H1 (cell line): Measurements from ENCODE around the gene PEX12. TPM values are rescaled to one million over a fixed set of nuclear protein-coding genes. Genes with fewer than 3 reads are reported as not detected.

Experiments
- CTCF ChIA-PET: fragments of 300-600 bp; sonication (Branson Sonifier 250); formaldehyde crosslinking; loops from one replicate; lab custom pipeline; 2021; ENCODE audit not compliant: partially characterized antibody; lab: Charles Lee
- POLR2A ChIA-PET: fragments of 300-600 bp; sonication (Branson Sonifier 250); formaldehyde crosslinking; loops from one replicate; lab custom pipeline; 2021; ENCODE audit warnings: inconsistent platforms; ENCODE audit not compliant: partially characterized antibody; lab: Charles Lee
- DNase-seq, 2 experiments: peaks; one replicate each; pipeline versions ENCODE4 v3.0.0 to v3.0.0-alpha.2; 2010 to 2022; ENCODE audit warnings: low spot score in 2 of 2, low read depth in 1 of 2, mixed read lengths in 1 of 2
- FAIRE-seq: peaks from 2 replicates; lab custom pipeline; 2011; peaks lifted over from hg19 to GRCh38; lab: Jason Lieb, UNC
- H2AFZ ChIP-seq: 2 replicates; pipeline ENCODE4 v1.8.1; 2012; ENCODE audit warnings: low read length, inconsistent platforms
- H2AK5ac ChIP-seq: 2 replicates; pipeline ENCODE4 v1.6.1; 2013; ENCODE audit warnings: low read depth, low read length
- H2BK120ac ChIP-seq: replicated peaks from 2 replicates; pipeline ENCODE3; 2013; ENCODE audit warnings: low read depth, low read length, inconsistent platforms
- H2BK12ac ChIP-seq: 2 replicates; pipeline ENCODE4 v1.6.1; 2013; ENCODE audit warnings: low read depth, low read length
- H2BK15ac ChIP-seq: 2 replicates; pipeline ENCODE4 v1.6.1; 2013; ENCODE audit warnings: low read length
- H2BK20ac ChIP-seq: 2 replicates; pipeline ENCODE4 v1.6.1; 2013; ENCODE audit warnings: low read length
- H2BK5ac ChIP-seq: 2 replicates; pipeline ENCODE4 v1.6.1; 2013; ENCODE audit warnings: low read depth, low read length
- H3K14ac ChIP-seq: 2 replicates; pipeline ENCODE4 v1.6.1; 2013; ENCODE audit warnings: inconsistent platforms; ENCODE audit not compliant: insufficient read length
- H3K18ac ChIP-seq: 2 replicates; pipeline ENCODE4 v1.6.1; 2013; ENCODE audit warnings: low read length; ENCODE audit errors: extremely low read depth
- H3K23ac ChIP-seq: 2 replicates; pipeline ENCODE4 v1.6.1; 2013; ENCODE audit warnings: inconsistent platforms; ENCODE audit not compliant: insufficient read length
- H3K23me2 ChIP-seq: 2 replicates; pipeline ENCODE4 v1.6.1; 2013; ENCODE audit warnings: low read depth, low read length
- H3K27ac ChIP-seq: 2 replicates; pipeline ENCODE4 v1.6.1; 2011; ENCODE audit warnings: low read depth, low read length, inconsistent platforms
- H3K27me3 ChIP-seq, 4 experiments: replicated peaks in 1 of 4; 1 replicate in 1 of 4; 2 replicates in 3 of 4; pipeline versions ENCODE4 v1.6.1 to v1.8.1; 2011 to 2013; ENCODE audit warnings: low read length in 3 of 4, mild to moderate bottlenecking in 3 of 4, inconsistent platforms in 2 of 4, mixed read lengths in 2 of 4, moderate library complexity in 1 of 4; ENCODE audit not compliant: control insufficient read depth in 3 of 4, insufficient read depth in 3 of 4; ENCODE audit errors: extremely low read depth in 1 of 4
- H3K36me3 ChIP-seq, 4 experiments: 2 replicates each; pipeline versions ENCODE4 v1.6.1 to v1.8.1; 2011 to 2013; ENCODE audit warnings: mild to moderate bottlenecking in 4 of 4, low read length in 3 of 4, moderate library complexity in 2 of 4, control low read depth in 1 of 4, inconsistent platforms in 1 of 4; ENCODE audit not compliant: insufficient read depth in 4 of 4, control insufficient read depth in 2 of 4
- H3K4ac ChIP-seq: replicated peaks from 2 replicates; pipeline ENCODE3; 2013; ENCODE audit warnings: low read length, low read depth, mixed read lengths, inconsistent platforms; ENCODE audit not compliant: insufficient read length
- H3K4me1 ChIP-seq, 4 experiments: replicated peaks in 1 of 4; 1 replicate in 1 of 4; 2 replicates in 3 of 4; pipeline versions ENCODE4 v1.6.1 to v1.8.1; 2011 to 2013; ENCODE audit warnings: low read length in 3 of 4, inconsistent platforms in 2 of 4, mixed read lengths in 1 of 4; ENCODE audit not compliant: insufficient read depth in 4 of 4, control insufficient read depth in 3 of 4
- H3K4me2 ChIP-seq, 2 experiments: 2 replicates each; pipeline versions ENCODE4 v1.6.1 to v1.8.1; 2011 to 2013; ENCODE audit warnings: low read depth in 2 of 2, low read length in 2 of 2, control low read depth in 1 of 2, inconsistent platforms in 1 of 2, mild to moderate bottlenecking in 1 of 2; ENCODE audit not compliant: insufficient read depth in 1 of 2
- H3K4me3 ChIP-seq, 4 experiments: fragments of 200-600, 300-600 bp in 1 of 4; sonication (generic), shearing (Covaris generic), sonication (Bioruptor Twin) in 1 of 4; 2 replicates each; pipeline versions ENCODE4 v1.5.1 to v1.8.1; 2011 to 2016; ENCODE audit warnings: low read length in 4 of 4, low read depth in 3 of 4, control low read depth in 2 of 4, inconsistent platforms in 2 of 4, mild to moderate bottlenecking in 2 of 4, mixed read lengths in 1 of 4, moderate library complexity in 1 of 4; ENCODE audit not compliant: insufficient read depth in 2 of 4; ENCODE audit errors: extremely low read depth in 1 of 4
- H3K56ac ChIP-seq: replicated peaks from 2 replicates; pipeline ENCODE3; 2013; ENCODE audit warnings: low read depth, mild to moderate bottlenecking, mixed read lengths, low read length, inconsistent platforms; ENCODE audit not compliant: insufficient read length
- H3K79me1 ChIP-seq: 2 replicates; pipeline ENCODE4 v1.6.1; 2013; ENCODE audit warnings: low read depth, low read length, control low read depth
- H3K79me2 ChIP-seq, 2 experiments: 2 replicates each; pipeline versions ENCODE4 v1.6.1 to v1.8.1; 2012 to 2013; ENCODE audit warnings: low read length in 2 of 2, mild to moderate bottlenecking in 2 of 2, inconsistent platforms in 1 of 2; ENCODE audit not compliant: insufficient read depth in 2 of 2, control insufficient read depth in 1 of 2
- H3K9ac ChIP-seq, 4 experiments: replicated peaks in 1 of 4; 1 replicate in 1 of 4; 2 replicates in 3 of 4; pipeline versions ENCODE4 v1.6.1 to v1.8.1; 2011 to 2013; ENCODE audit warnings: low read depth in 3 of 4, low read length in 3 of 4, control low read depth in 2 of 4, mild to moderate bottlenecking in 2 of 4, moderate library complexity in 2 of 4, inconsistent platforms in 1 of 4; ENCODE audit errors: extremely low read depth in 1 of 4
- H3K9me3 ChIP-seq, 2 experiments: 2 replicates each; pipeline versions ENCODE4 v1.6.1 to v1.8.1; 2012 to 2013; ENCODE audit warnings: mild to moderate bottlenecking in 2 of 2, moderate library complexity in 2 of 2, control low read depth in 1 of 2, inconsistent platforms in 1 of 2, low read depth in 1 of 2, low read length in 1 of 2, mixed read lengths in 1 of 2; ENCODE audit not compliant: insufficient read depth in 2 of 2
- H4K20me1 ChIP-seq, 2 experiments: replicated peaks in 1 of 2; 2 replicates each; pipeline versions ENCODE3 to v1.8.1; 2011 to 2013; ENCODE audit warnings: inconsistent platforms in 2 of 2, low read length in 2 of 2, mild to moderate bottlenecking in 1 of 2; ENCODE audit not compliant: insufficient read depth in 2 of 2, control insufficient read depth in 1 of 2
- H4K5ac ChIP-seq: 2 replicates; pipeline ENCODE4 v1.6.1; 2013; ENCODE audit warnings: low read length, low read depth, mixed read lengths, inconsistent platforms; ENCODE audit not compliant: insufficient read length
- H4K8ac ChIP-seq: 2 replicates; pipeline ENCODE4 v1.8.0; 2013; ENCODE audit warnings: mild to moderate bottlenecking, moderate library complexity, low read length, inconsistent platforms; ENCODE audit not compliant: insufficient read depth; ENCODE audit errors: extremely low read depth
- H4K91ac ChIP-seq: replicated peaks from 2 replicates; pipeline ENCODE3; 2013; ENCODE audit warnings: low read length, mixed read lengths, inconsistent platforms; ENCODE audit not compliant: insufficient read length
- CBX5 ChIP-seq: fragments of 300-800, 300-1000 bp; sonication (generic); IDR thresholded peaks from 2 replicates; pipeline ENCODE4 v1.7.1; 2016; ENCODE audit warnings: antibody characterized with exemption, low read length, low read depth
- CTBP2 ChIP-seq: IDR thresholded peaks from 2 replicates; pipeline ENCODE4 v1.7.0; 2011; ENCODE audit warnings: borderline replicate concordance, mild to moderate bottlenecking, moderate library complexity, mixed read lengths, low read length; ENCODE audit not compliant: insufficient read depth, insufficient read length
- E2F6 ChIP-seq: IDR thresholded peaks from 2 replicates; pipeline ENCODE4 v1.6.1; 2012; ENCODE audit warnings: inconsistent platforms
- EP300 ChIP-seq, 2 experiments: IDR thresholded peaks; 1 replicate in 1 of 2; 2 replicates in 1 of 2; pipeline ENCODE4 v1.6.1; 2011 to 2012; ENCODE audit warnings: low read depth in 2 of 2, low read length in 2 of 2, mild to moderate bottlenecking in 2 of 2, borderline replicate concordance in 1 of 2, inconsistent platforms in 1 of 2, moderate library complexity in 1 of 2
- HDAC2 ChIP-seq, 2 experiments: fragments of 300-600 bp in 1 of 2; sonication (generic) in 1 of 2; IDR thresholded peaks; 2 replicates each; pipeline ENCODE4 v1.6.1; 2011 to 2012; ENCODE audit warnings: low read depth in 2 of 2, low read length in 2 of 2, mild to moderate bottlenecking in 2 of 2, moderate library complexity in 2 of 2, borderline replicate concordance in 1 of 2, inconsistent platforms in 1 of 2
- HDAC6 ChIP-seq: IDR thresholded peaks from one replicate; pipeline ENCODE4 v1.7.1; 2012; ENCODE audit warnings: low read depth, mild to moderate bottlenecking, inconsistent platforms, low read length, moderate library complexity
- KDM5A ChIP-seq: fragments of 200-600 bp; IDR thresholded peaks from 2 replicates; pipeline ENCODE4 v1.7.1; 2012; ENCODE audit warnings: mild to moderate bottlenecking, low read length, inconsistent platforms, mixed read lengths
- MAFK ChIP-seq: IDR thresholded peaks from 2 replicates; pipeline ENCODE4 v1.6.1; 2012; ENCODE audit warnings: low read depth, mild to moderate bottlenecking, improper control_type of control experiment, low read length
- RBBP5 ChIP-seq: IDR thresholded peaks from 2 replicates; pipeline ENCODE4 v1.7.1; 2012; ENCODE audit warnings: low read depth, mild to moderate bottlenecking, inconsistent platforms, low read length, moderate library complexity, borderline replicate concordance
- RNF2 ChIP-seq: fragments of 200-900, 300-1000 bp; sonication (generic); IDR thresholded peaks from 2 replicates; pipeline ENCODE4 v1.7.1; 2016; ENCODE audit warnings: borderline replicate concordance, low read depth, mild to moderate bottlenecking, antibody characterized with exemption, low read length; ENCODE audit not compliant: poor library complexity, severe bottlenecking; ENCODE audit errors: missing control alignments
- SUZ12 ChIP-seq: fragments of 200-600 bp; sonication (generic); IDR thresholded peaks from 2 replicates; pipeline ENCODE4 v1.6.1; 2012; ENCODE audit warnings: mild to moderate bottlenecking, inconsistent platforms, low read length, moderate library complexity, mixed read lengths
- ZNF274 ChIP-seq: IDR thresholded peaks from 2 replicates; pipeline ENCODE4 v1.7.0; 2012; ENCODE audit warnings: low read length, borderline replicate concordance; ENCODE audit errors: extremely low read depth
- WGBS, 2 experiments: shearing (Covaris generic) in 1 of 2; methylation state at CpG; one replicate each; pipeline versions ENCODE4 v1.1.6 to v1.1.7; 2013 to 2015; ENCODE audit warnings: low lambda C conversion rate in 2 of 2, mixed read lengths in 2 of 2, inconsistent platforms in 1 of 2, low coverage in 1 of 2, missing lambda C conversion rate in 1 of 2; ENCODE audit not compliant: insufficient replicate concordance in 2 of 2, insufficient coverage in 1 of 2, insufficient read length in 1 of 2; ENCODE audit errors: extremely low coverage in 1 of 2, missing lambda C conversion rate in 1 of 2; 5-methylcytosine and 5-hydroxymethylcytosine counted together
- polyA plus RNA-seq, 7 experiments: library from polyadenylated mRNA; depleted of rRNA in 3 of 7; stranded (reverse) in 5 of 7; unstranded in 2 of 7; fragments of >200 nt in 5 of 7; fragments of 200-250 nt in 2 of 7; gene quantifications; 1 replicate in 5 of 7; 2 replicates in 1 of 7; 4 replicates in 1 of 7; pipeline versions ENCODE4 v1.2.1 to v1.2.3, GENCODE V29; 2011 to 2013; ENCODE audit warnings: missing spikeins in 2 of 7, mixed read lengths in 2 of 7
- total RNA-seq: library from RNA; stranded (reverse); fragmentation: NEBNext Ultra II Directional; extraction: Animal tissue kit (Norgen Biotek cat#: 25700); gene quantifications from 2 replicates; pipeline ENCODE4 v1.2.1, GENCODE V29; 2021

PEX12 gene
- total and polyA plus RNA-seq, 2 of the 8 experiments (the other 6 are each of a cell fraction or from before 2014, with no cell fraction given): 3.0 to 5.9 TPM

- H3K4me3 ChIP-seq: no peak overlapping the region
- H3K14ac ChIP-seq: no peak overlapping the region
- WGBS, 2 experiments: 90% methylated on average over 3 of the region's 3 CpGs; no CpG with 5 or more reads in 1 of the 2 experiments
- H2BK12ac ChIP-seq: no peak overlapping the region
- no peaks in the 10 kb centered on the region for H3K79me1 ChIP-seq
- no peak for DNase-seq
- no peaks in the 10 kb centered on the region for H3K4me1 ChIP-seq
- POLR2A ChIA-PET: interaction anchor here (0.9 kb wide), 1 partner anchor 37 kb away, joined by 3 read pairs; the partner anchor contains the start of gene PEX12
- no peak overlapping the region for H4K5ac ChIP-seq
- no peaks in the 10 kb centered on the region for H3K9me3 ChIP-seq
- H4K20me1 ChIP-seq: peaks cover 0 to 3% of the 10 kb centered on the region in 2 experiments
- no peaks in the 10 kb centered on the region for H3K27me3 ChIP-seq
- H2BK15ac ChIP-seq: no peak overlapping the region
- no peak overlapping the region for H3K27ac ChIP-seq
- no peak overlapping the region for H2AK5ac ChIP-seq
- CTCF ChIA-PET: interaction anchor here (0.7 to 6.6 kb wide), 4 partner anchors 11 to 132 kb away, joined by 3 to 166 read pairs (median 28); partner anchors contain the start of gene RASL10B
- no peak overlapping the region for H2AFZ ChIP-seq
- H4K91ac ChIP-seq: no peak overlapping the region
- H3K4ac ChIP-seq: no peak overlapping the region
- H3K36me3 ChIP-seq: peaks cover 0 to 11% (median 4%) of the 10 kb centered on the region in 4 experiments; a peak in 2 of 8 replicates
- H4K8ac ChIP-seq: no peak overlapping the region
- no peaks in the 10 kb centered on the region for H3K79me2 ChIP-seq
- no peak overlapping the region for H2BK5ac ChIP-seq
- H3K23me2 ChIP-seq: no peaks in the 10 kb centered on the region
- FAIRE-seq: no peak
- no peak overlapping the region for H3K4me2 ChIP-seq
- H2BK120ac ChIP-seq: no peak overlapping the region
- no peak overlapping the region for H3K56ac ChIP-seq
- H3K9ac ChIP-seq: no peak overlapping the region
- no peak overlapping the region for H2BK20ac ChIP-seq
- no peak overlapping the region for H3K23ac ChIP-seq
- H3K18ac ChIP-seq: no peak overlapping the region
- no peak for TF ChIP-seq ZNF274
- no peak for TF ChIP-seq HDAC2 (IDR thresholded peaks at IDR 0.05; ENCODE audit: borderline replicate concordance in 1 of 2, low read depth in 2 of 2, low read length in 2 of 2)
- no peak for TF ChIP-seq EP300 (IDR thresholded peaks at IDR 0.05; ENCODE audit: borderline replicate concordance in 1 of 2, low read depth in 2 of 2, low read length in 2 of 2)
- no peak for TF ChIP-seq SUZ12
- no peak for TF ChIP-seq HDAC6
- TF ChIP-seq RBBP5: no peak
- TF ChIP-seq MAFK: no peak
- no peak for TF ChIP-seq RNF2
- TF ChIP-seq CBX5: no peak
- TF ChIP-seq CTBP2: no peak
- no peak for TF ChIP-seq KDM5A
- no peak for TF ChIP-seq E2F6
Observed at GRCh38 chr17:35614810-35615209, 36.4 kb upstream of the PEX12 start.
